ENCODE results near the gene FAXDC2. TPM values are rescaled to one million over a fixed set of nuclear protein-coding genes. Genes with fewer than 3 reads are reported as not detected.

Gene FAXDC2
- total RNA-seq, 2 experiments from 2014 or later = not detected

GRCh38 chr5:154858972-154859871 is 8.8 kb upstream of the FAXDC2 start:
- intact Hi-C loops (cut with micrococcal nuclease) = loop anchor here (1.0 to 5.0 kb wide), 9 partner anchors 30 to 821 kb away; partner anchors contain the start of genes FAM114A2, GALNT10, GEMIN5 and LARP1
- H3K4me3 Mint-ChIP-seq = peak overlapping the region; percentile 88
- peak overlapping the region; percentile 94 for H3K27ac Mint-ChIP-seq
- H3K4me1 Mint-ChIP-seq (ENCODE audit: low read depth) = peaks cover 42% of the 10 kb centered on the region
- CTCF ChIA-PET = interaction anchor here (0.9 kb wide), 1 partner anchor 208 kb away, joined by 3 read pairs; no protein-coding TSS in a partner anchor
- H3K27me3 Mint-ChIP-seq (ENCODE audit: low read depth) = no peaks in the 10 kb centered on the region
- DNase-seq = peak; percentile 18
- no peaks in the 10 kb centered on the region for H3K9me3 Mint-ChIP-seq
- H3K36me3 Mint-ChIP-seq (ENCODE audit: low read depth) = peaks cover 25% of the 10 kb centered on the region

- Mint-ChIP-seq H3K27ac (peak within 1 kb of the TSS; percentile 94), H3K27me3 (ENCODE audit: low read depth) (no peaks in the 10 kb centered on the region), H3K9me3 (no peaks in the 10 kb centered on the region), H3K4me1 (ENCODE audit: low read depth) (peaks cover 42% of the 10 kb centered on the region), H3K36me3 (ENCODE audit: low read depth) (peaks cover 24% of the 10 kb centered on the region), H3K4me3 (peak within 1 kb of the TSS; percentile 88)
- DNase-seq = peak; percentile 97
- intact Hi-C loops (cut with micrococcal nuclease) = loop anchor here (1.0 to 5.0 kb wide), 9 partner anchors 29 to 820 kb away; partner anchors contain the start of genes FAM114A2, GALNT10, GEMIN5 and LARP1
- CTCF ChIA-PET = interaction anchor here (0.9 kb wide), 1 partner anchor 207 kb away, joined by 3 read pairs; no protein-coding TSS in a partner anchor
Observed at GRCh38 chr5:154858297-154858971, 8.0 kb upstream of the FAXDC2 start, which contains the start of gene CNOT8. TSS of gene CNOT8 (plus strand) at chr5:154858627. CDS start at chr5:154863279, 4,652 bp downstream.

DNA sequence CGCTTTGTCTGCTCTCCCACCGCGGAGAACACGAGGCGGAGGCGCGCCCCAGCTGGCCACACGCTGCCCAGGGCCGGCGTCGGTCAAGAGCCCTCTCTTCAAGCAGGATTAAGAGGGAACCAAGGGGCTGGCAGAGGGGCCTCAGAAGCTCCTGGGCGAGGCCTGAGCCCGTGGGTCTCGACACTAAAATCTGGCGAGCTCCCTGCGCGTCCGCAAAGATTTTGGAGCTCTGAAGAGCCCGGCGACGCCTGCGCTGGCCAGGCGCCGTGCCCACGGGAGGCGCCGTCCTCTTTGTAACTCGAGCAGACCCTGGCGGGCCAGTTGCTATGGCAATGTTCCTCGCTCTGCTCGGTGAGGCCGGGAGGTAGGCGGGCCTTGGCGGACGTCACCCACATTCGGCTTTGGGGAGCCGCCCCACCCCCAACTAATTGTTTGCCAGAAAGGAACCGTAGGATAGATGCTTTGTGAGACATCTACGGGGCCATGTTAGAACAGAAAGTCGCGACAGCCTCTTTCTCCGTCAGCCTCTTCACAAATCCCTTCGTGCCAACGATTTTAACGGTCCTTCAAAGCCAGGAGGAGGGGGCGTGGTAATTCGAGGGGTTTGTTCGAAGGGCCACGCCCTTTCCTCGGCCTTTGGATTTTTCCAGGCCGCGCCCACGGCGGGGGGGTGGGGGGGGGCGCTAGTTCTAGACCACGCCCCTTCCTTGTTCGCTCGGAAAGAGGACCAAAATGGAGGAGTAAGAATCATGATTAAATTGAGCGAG is 7.3 kb upstream of the FAXDC2 start:
- DNase-seq = peak; percentile 86
- intact Hi-C loops (cut with micrococcal nuclease) = loop anchor here (1.0 to 5.0 kb wide), 9 partner anchors 28 to 819 kb away; partner anchors contain the start of genes FAM114A2, GALNT10, GEMIN5 and LARP1
- H3K27ac Mint-ChIP-seq = peak overlapping the region; percentile 94

DNA sequence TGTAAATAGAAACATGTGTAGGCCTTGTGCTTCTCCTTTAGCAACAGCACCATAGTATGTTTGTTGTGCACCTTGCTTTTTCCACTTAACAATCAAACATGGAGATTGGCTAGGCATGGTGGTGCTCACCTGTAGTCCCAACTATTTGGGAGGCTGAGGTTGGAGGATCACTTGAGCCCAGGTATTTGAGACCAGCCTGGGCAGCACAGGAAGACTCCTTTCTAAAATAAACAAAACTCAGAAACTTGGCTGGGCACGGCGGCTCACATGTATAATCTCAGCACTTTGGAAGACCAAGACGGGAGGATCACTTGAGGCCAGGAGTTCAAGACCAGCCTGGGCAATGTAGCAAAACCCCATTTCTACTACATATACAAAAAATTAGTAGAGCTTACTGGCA is 948 bp upstream of the FAXDC2 start:
- H3K4me1 Mint-ChIP-seq (ENCODE audit: low read depth) = peaks cover 8% of the 10 kb centered on the region
- H3K27me3 Mint-ChIP-seq (ENCODE audit: low read depth) = no peaks in the 10 kb centered on the region
- no peak for DNase-seq
- no peak overlapping the region for H3K27ac Mint-ChIP-seq
- intact Hi-C loops (cut with micrococcal nuclease) = no loop called here
- no peaks in the 10 kb centered on the region for H3K9me3 Mint-ChIP-seq
- CTCF ChIA-PET = interaction anchor here (1.2 kb wide), 1 partner anchor 201 kb away, joined by 3 read pairs; no protein-coding TSS in a partner anchor
- H3K4me3 Mint-ChIP-seq = no peak overlapping the region
- no peaks in the 10 kb centered on the region for H3K36me3 Mint-ChIP-seq (ENCODE audit: low read depth)

More for the DNA sequence above, 7.3 kb upstream of the FAXDC2 start:
- Mint-ChIP-seq H3K9me3 (no peaks in the 10 kb centered on the region), H3K36me3 (ENCODE audit: low read depth) (peaks cover 18% of the 10 kb centered on the region), H3K4me3 (peak overlapping the region; percentile 88), H3K4me1 (ENCODE audit: low read depth) (peaks cover 35% of the 10 kb centered on the region), H3K27me3 (ENCODE audit: low read depth) (no peaks in the 10 kb centered on the region)
- CTCF ChIA-PET = interaction anchor here (0.8 to 0.9 kb wide), 2 partner anchors 206 to 207 kb away, joined by 3 read pairs; no protein-coding TSS in a partner anchor

GRCh38 chr5:154849791-154850201 is 607 bp downstream of the FAXDC2 start:
- Mint-ChIP-seq H3K36me3 (ENCODE audit: low read depth) (no peaks in the 10 kb centered on the region), H3K9me3 (no peaks in the 10 kb centered on the region), H3K4me1 (ENCODE audit: low read depth) (peaks cover 8% of the 10 kb centered on the region), H3K27me3 (ENCODE audit: low read depth) (no peaks in the 10 kb centered on the region), H3K4me3 (no peak overlapping the region), H3K27ac (no peak overlapping the region)
- no peak for DNase-seq
- intact Hi-C loops (cut with micrococcal nuclease) = no loop called here
- CTCF ChIA-PET = no interaction called here

DNA sequence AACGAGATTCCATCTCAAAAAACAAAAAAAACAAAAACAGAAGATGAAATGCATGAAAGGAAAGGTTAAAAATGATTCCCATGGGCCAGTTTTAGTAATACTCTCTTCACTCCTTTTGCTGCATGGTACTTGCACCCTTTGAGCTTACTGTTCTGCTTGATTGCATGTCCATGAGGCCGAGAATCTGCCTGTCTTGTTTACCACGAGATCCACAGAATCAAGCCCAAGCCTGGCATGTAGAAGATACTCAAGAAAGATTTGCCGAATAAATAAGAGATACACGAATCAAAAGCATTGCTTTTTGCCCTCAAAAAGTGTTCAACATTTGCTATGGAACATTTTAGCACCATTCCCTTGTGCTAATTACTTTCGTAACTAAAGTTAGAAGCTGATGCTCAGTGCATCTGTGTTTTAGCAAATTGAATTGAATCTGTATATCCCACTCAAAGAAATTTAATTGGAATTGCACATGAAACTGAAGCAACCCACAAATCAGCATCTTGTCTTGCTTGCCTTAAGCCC is 1.1 kb downstream of the FAXDC2 start:
- intact Hi-C loops (cut with micrococcal nuclease) = no loop called here
- Mint-ChIP-seq H3K4me1 (ENCODE audit: low read depth) (peaks cover 8% of the 10 kb centered on the region), H3K9me3 (no peaks in the 10 kb centered on the region), H3K36me3 (ENCODE audit: low read depth) (no peaks in the 10 kb centered on the region), H3K4me3 (no peak overlapping the region), H3K27me3 (ENCODE audit: low read depth) (no peaks in the 10 kb centered on the region), H3K27ac (no peak overlapping the region)
- CTCF ChIA-PET = no interaction called here
- DNase-seq = no peak

DNA sequence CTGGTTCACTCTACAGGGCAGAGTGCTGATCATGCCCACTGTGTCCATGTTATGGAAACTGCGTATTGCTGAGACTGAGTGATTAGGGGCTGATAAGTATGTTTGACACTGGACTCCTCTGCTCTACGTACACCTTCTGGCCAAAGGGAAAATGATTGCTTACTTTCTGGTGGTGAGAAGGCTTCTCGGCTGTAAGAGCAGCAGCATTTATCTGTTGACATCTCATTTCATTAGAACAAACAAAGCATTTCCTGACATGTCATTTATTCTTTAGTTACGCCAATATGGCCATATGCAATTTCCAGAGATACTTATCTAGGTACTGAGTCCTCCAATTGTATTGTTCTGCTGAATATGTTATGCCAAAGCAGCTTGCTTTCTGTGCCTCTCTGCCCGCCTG is 5.6 kb downstream of the FAXDC2 start:
- no peaks in the 10 kb centered on the region for H3K27me3 Mint-ChIP-seq (ENCODE audit: low read depth)
- H3K4me1 Mint-ChIP-seq (ENCODE audit: low read depth) = no peaks in the 10 kb centered on the region
- intact Hi-C loops (cut with micrococcal nuclease) = no loop called here
- no peaks in the 10 kb centered on the region for H3K9me3 Mint-ChIP-seq
- H3K4me3 Mint-ChIP-seq = no peak overlapping the region
- H3K27ac Mint-ChIP-seq = no peak overlapping the region
- no peak for DNase-seq
- CTCF ChIA-PET = interaction anchor here (0.6 kb wide), 1 partner anchor 66 kb away, joined by 3 read pairs; no protein-coding TSS in a partner anchor
- no peaks in the 10 kb centered on the region for H3K36me3 Mint-ChIP-seq (ENCODE audit: low read depth)

GRCh38 chr5:154842689-154843530 is 7.5 kb downstream of the FAXDC2 start:
- H3K36me3 Mint-ChIP-seq (ENCODE audit: low read depth) = peaks cover 2% of the 10 kb centered on the region
- no peaks in the 10 kb centered on the region for H3K27me3 Mint-ChIP-seq (ENCODE audit: low read depth)
- no peak overlapping the region for H3K27ac Mint-ChIP-seq
- intact Hi-C loops (cut with micrococcal nuclease) = no loop called here
- DNase-seq = no peak
- no peaks in the 10 kb centered on the region for H3K9me3 Mint-ChIP-seq
- no peaks in the 10 kb centered on the region for H3K4me1 Mint-ChIP-seq (ENCODE audit: low read depth)
- CTCF ChIA-PET = interaction anchor here (0.7 kb wide), 1 partner anchor 101 kb away, joined by 3 read pairs; no protein-coding TSS in a partner anchor
- H3K4me3 Mint-ChIP-seq = no peak overlapping the region

DNA sequence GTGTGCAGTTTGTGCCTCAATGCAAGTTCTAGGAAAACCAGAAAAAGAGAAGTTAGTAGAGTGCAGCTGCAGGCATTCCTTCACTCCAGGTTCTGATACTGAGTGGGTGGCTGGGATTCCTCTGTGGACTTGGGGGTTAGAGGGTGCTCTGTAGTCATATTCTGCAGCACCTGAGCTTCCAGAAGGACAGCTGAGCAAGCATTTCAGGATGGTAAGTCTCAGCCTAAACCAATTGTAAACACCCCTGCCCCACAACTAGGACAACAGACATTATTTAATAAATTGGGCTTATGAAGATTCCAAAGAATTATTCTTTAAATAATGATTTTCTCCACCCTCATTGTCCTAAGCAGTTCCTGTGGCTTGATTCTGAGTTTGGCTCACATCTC is 9.1 kb downstream of the FAXDC2 start:
- no peaks in the 10 kb centered on the region for H3K9me3 Mint-ChIP-seq
- no peaks in the 10 kb centered on the region for H3K4me1 Mint-ChIP-seq (ENCODE audit: low read depth)
- no peak overlapping the region for H3K4me3 Mint-ChIP-seq
- intact Hi-C loops (cut with micrococcal nuclease) = no loop called here
- DNase-seq = no peak
- H3K27me3 Mint-ChIP-seq (ENCODE audit: low read depth) = no peaks in the 10 kb centered on the region
- CTCF ChIA-PET = no interaction called here
- H3K27ac Mint-ChIP-seq = no peak overlapping the region
- H3K36me3 Mint-ChIP-seq (ENCODE audit: low read depth) = peaks cover 6% of the 10 kb centered on the region

- Mint-ChIP-seq H3K27ac (no peak overlapping the region), H3K4me1 (ENCODE audit: low read depth) (no peaks in the 10 kb centered on the region), H3K36me3 (ENCODE audit: low read depth) (peaks cover 6% of the 10 kb centered on the region), H3K9me3 (no peaks in the 10 kb centered on the region), H3K27me3 (ENCODE audit: low read depth) (no peaks in the 10 kb centered on the region), H3K4me3 (no peak overlapping the region)
- no peak for DNase-seq
- CTCF ChIA-PET = interaction anchor here (0.7 kb wide), 1 partner anchor 11 kb away, joined by 3 read pairs; no protein-coding TSS in a partner anchor
- intact Hi-C loops (cut with micrococcal nuclease) = no loop called here
Observed at GRCh38 chr5:154840435-154841272, 9.7 kb downstream of the FAXDC2 start.

All from activated naive CD4-positive, alpha-beta T cell treated with anti-CD3 and anti-CD28 coated beads for 36 hours (primary cell).